T-helper 2 cell (primary cell): Measurements from ENCODE around the gene OPN1MW.
"Not testable (repeated sequence)": the region's sequence is repeated elsewhere in the genome, so short reads cannot be mapped to it uniquely, and the experiment has no call there.

Experiments
- DNase-seq, 5 experiments: peaks; one replicate each; pipeline versions ENCODE4 v3.0.0 to v3.0.0-alpha.2; 2012 to 2022
- total RNA-seq, 2 donors: gene quantifications; one replicate each; lab custom pipeline; 2026; lab: John Stamatoyannopoulos, UW

The OPN1MW gene
- total RNA-seq = 0 reads per million in 2 donors

DNA sequence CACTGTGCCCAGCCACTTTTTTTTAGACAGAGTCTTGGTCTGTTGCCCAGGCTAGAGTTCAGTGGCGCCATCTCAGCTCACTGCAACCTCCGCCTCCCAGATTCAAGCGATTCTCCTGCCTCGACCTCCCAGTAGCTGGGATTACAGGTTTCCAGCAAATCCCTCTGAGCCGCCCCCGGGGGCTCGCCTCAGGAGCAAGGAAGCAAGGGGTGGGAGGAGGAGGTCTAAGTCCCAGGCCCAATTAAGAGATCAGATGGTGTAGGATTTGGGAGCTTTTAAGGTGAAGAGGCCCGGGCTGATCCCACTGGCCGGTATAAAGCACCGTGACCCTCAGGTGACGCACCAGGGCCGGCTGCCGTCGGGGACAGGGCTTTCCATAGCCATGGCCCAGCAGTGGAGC lies at the start of gene OPN1MW:
TSS of gene OPN1MW (plus strand) at position 301 of the 400 bp plus-strand sequence. CDS start at position 383, 82 bp downstream.
- DNase-seq = not testable (repeated sequence)

DNA sequence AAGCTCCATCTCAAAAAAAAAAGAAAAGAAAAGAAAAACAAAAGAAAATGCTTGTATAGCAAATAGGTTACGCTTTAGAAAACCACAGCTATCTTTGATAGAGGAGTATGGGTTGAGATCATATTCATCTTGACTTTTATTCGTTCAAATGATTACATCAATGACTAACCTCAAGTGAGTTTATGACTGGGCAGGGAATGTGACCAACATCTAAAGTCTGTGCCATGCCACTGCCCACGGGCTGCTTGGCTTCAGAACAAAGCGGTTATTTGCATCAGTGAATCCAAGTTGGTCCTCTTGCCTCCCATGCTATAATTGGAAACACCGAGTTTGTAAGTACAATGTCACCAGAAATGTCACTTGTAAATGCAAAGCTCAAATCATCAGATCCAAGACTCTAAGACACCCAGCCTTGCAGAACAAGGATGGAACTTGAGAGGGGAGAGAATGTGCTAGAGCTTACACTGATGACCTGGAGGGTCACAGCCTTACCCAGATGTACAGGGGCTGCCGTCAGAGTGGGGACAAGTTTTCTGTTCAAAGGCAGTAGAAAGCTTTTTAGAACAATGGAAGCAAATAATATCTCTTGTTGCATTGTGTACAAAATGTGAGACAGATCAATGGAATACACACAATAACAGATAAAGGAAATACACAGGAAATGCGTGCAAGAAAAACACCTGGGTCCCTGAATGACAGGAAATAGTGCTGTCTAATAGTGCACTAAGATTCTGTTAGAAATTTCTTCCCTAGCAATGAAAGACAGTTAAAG lies 46.8 kb upstream of the OPN1MW start:
- peak in 2 of 5 experiments; percentile 49 to 74 for DNase-seq

DNA sequence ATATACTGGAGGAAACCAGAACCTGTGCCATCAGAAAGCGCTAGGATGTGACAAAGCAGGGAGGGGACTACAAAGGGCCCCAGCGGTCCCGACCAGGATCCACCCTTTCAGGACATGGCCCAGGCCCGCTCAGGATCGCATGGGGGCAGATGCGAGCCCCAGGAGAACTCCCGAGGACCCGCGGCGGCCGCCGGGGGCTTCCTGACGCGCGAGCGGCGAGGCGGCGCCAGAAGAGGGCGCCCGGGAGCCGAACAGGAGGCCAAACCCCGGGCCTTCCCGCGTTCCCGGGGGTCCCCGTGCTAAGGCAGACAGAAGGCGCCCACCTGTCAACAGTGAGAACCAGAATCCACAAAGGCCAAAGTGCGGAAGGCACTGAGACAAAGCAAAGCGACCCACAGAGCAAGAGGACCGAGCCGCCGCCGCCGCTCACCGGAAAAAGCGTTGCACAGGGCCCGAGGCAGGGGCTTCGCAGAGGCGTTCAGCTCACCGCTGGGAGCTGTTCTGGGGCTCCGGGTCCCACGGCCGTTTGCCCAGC lies 45.7 kb upstream of the OPN1MW start:
- peak; percentile 42 to 68 (median 61) for DNase-seq

DNA sequence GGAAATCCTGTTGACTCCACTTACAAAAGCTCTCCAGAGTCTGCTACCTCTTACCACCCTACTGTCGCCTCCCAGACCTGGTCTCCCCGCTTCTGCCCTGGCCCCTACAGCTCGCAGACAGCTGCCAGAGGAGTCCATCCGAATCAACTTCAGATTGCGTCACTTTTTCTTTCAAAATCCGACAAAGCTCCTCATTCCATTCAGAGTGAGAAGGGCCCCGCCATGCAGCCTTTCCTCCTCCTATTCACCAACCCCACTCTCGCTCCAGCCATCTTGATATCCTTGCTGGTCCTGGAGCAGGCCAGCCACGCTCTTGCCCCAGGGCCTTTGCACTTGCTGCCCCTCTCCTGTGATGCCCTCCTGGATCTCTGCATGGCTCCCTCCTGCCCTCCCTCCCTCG lies 43.5 kb upstream of the OPN1MW start:
- no peak for DNase-seq

DNA sequence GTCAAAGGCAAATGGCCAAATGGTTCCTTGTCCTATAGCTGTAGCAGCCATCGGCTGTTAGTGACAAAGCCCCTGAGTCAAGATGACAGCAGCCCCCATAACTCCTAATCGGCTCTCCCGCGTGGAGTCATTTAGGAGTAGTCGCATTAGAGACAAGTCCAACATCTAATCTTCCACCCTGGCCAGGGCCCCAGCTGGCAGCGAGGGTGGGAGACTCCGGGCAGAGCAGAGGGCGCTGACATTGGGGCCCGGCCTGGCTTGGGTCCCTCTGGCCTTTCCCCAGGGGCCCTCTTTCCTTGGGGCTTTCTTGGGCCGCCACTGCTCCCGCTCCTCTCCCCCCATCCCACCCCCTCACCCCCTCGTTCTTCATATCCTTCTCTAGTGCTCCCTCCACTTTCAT lies 42.2 kb upstream of the OPN1MW start:
- no peak for DNase-seq

DNA sequence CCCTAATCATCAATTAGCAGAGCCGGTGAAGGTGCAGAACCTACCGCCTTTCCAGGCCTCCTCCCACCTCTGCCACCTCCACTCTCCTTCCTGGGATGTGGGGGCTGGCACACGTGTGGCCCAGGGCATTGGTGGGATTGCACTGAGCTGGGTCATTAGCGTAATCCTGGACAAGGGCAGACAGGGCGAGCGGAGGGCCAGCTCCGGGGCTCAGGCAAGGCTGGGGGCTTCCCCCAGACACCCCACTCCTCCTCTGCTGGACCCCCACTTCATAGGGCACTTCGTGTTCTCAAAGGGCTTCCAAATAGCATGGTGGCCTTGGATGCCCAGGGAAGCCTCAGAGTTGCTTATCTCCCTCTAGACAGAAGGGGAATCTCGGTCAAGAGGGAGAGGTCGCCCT lies 41.7 kb upstream of the OPN1MW start:
- DNase-seq = no peak

DNA sequence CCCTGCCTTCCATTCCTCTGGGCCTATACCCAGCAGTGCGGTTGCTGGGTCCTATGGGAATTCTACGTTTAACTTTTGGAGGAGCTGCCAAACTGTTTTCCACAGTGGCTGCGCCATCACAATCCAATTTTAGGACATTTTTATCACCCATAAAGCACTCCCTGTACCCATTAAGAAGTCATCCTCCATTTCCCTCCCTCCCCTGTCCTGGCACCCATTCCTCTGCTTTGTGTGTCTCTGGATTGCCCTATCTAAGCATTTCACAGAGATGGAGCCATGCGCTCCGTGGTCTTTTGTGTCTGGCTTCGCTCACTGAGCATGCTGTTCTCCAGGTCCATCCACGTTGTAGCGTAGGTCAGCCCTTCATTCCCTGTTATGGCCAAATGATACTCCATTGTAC lies 40.0 kb upstream of the OPN1MW start:
- DNase-seq = no peak

DNA sequence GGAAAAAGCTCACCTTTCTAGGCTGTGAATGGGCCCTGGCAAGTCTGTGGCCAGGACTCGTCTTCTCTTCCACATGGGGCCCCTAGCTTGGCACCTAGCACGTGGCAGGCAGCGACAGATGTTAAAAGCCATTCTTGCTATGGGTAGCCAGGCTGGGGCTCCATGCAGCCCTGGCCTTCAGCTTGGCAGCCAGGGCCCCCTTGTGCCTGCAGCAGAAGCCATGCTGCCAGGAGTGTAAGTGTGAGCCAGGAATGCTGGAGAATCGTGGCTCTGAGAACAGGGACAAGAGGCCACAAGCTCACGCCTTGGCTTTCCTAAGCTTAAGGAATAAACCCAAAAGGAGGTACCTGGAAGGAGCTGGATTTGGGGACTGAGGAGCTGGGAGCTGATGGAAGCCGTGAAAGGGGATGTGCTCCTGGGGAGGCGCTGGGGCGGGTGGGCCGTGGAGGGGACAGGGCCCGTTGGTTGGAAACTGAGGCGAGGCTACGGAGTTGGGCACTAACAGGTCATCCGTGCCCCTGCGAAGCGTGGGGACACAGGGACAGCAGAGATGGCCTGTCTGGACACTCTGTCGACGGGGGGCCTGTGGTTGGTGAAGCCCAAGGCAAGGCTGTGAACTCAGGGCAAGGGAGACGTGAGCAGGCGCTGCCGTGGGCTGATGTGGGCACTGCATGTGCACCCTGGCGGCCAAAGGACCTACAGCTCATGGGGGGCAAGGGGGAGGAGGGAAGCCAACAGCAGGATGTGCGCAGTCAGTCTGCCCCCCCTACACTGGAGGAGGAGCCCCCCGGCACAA lies 39.2 kb upstream of the OPN1MW start:
- DNase-seq = no peak

DNA sequence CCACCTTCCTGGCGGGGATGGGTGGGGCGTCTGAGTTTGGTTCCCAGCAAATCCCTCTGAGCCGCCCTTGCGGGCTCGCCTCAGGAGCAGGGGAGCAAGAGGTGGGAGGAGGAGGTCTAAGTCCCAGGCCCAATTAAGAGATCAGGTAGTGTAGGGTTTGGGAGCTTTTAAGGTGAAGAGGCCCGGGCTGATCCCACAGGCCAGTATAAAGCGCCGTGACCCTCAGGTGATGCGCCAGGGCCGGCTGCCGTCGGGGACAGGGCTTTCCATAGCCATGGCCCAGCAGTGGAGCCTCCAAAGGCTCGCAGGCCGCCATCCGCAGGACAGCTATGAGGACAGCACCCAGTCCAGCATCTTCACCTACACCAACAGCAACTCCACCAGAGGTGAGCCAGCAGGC lies 38.4 kb upstream of the OPN1MW start, which contains the start of gene OPN1LW:
TSS of gene OPN1LW (plus strand) at position 234 of the 400 bp plus-strand sequence. CDS start at position 275, 41 bp downstream.
- DNase-seq = not testable (repeated sequence)

DNA sequence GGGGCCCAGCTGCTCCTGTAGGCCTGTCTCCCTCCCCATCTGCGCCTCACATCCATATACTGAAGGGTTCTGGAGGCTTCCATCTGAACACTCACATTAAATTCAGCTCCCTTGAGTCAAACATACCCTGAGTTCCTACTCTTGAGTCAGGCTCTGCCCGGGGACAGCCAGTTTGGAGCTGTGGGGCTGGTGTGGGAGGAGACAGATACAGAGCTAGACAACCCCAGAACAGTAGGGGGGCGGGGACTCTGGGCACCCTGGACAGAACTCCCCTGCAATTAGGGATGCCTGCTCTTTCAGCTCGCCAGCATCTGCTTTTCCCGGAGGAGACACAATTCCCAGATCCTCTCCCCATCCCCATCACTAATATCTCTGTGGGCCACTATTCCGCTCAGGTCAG lies 31.4 kb upstream of the OPN1MW start:
- not testable (repeated sequence) for DNase-seq

DNA sequence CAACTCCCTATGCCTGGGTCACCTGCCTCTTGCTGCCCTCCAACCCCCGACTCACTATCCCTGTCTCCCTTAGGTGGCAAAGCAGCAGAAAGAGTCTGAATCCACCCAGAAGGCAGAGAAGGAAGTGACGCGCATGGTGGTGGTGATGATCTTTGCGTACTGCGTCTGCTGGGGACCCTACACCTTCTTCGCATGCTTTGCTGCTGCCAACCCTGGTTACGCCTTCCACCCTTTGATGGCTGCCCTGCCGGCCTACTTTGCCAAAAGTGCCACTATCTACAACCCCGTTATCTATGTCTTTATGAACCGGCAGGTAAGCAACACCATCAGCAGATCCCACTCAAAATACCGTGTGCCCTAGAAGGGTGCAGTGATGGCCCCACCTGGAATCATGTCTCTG lies 26.2 kb upstream of the OPN1MW start:
- DNase-seq = not testable (repeated sequence)

DNA sequence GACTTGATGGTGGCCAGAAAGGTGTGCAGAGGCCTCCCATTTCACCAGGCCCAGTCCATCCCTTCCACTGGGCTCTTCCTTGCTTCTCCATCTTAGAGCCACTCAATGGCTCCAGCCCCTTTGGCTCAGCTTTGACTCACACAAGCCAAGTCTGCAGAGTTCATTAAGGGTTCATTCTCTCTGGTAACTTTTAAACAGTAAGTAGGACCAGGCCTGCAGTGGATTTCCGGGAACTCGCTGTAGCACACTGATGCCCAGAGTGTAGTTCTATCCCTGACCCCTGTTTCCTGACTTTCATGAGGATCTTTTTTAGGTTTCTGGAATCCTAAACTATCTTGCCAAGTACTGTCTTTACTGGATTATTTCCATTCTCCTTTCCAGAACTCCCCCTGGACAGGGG lies 25.2 kb upstream of the OPN1MW start:
- DNase-seq = not testable (repeated sequence)

DNA sequence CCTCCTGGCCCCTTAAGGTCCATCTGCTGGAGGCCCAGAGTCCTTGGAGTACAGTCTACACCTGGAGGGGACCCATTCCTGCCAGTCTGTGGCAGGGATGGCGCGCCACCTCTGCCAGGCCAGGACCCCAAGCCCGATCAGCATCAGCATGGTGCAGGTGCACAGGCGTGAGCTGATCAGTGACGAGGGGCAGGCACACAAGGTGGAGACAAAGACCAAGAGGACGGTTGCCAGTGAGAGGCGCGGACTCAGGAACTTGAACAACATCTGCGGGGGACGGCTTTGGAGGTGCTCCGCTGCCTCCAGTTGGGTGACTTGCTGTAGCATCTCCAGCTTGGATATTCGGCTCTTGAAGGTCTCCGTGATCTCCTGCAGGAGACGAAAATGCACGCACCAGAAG lies 23.1 kb upstream of the OPN1MW start:
- not testable (repeated sequence) for DNase-seq

DNA sequence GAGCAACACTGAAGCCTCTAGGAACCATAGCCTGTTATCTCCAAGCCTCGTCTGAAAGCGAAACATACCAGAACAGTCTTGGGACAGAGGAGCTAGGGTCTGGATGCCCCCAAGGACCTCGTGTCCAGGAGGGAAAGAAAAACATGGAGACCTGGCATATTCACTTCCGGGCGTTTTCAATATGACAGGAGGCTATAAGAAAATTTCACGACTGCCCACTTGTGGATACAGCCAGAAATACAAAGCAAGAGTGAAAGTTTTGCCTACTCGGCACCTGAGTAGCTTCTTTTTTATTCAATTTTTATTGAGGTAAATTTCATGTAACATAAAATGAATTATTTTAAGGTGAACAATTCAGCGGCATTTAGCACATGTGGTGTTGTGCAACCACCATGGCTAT lies 17.5 kb upstream of the OPN1MW start:
- DNase-seq = not testable (repeated sequence)

DNA sequence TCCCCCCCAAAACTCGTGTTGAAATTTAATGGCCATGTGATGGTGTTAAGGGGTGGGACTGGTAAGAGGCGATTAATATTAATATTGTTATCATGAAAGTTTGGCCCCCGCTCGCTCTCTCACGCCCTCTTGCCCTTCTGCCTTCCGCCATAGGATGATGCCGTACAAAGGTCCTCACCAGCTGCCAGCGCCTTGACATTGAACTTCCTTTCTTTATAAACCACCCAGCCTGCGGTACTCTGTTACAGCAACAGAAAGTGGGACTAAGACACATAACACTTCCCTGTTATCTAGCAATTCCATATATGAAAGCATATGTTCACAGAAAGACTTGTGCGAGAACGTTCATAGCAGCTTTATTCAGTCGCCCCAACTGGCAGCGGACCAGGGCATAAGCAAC lies 14.0 kb upstream of the OPN1MW start:
- DNase-seq = not testable (repeated sequence)

DNA sequence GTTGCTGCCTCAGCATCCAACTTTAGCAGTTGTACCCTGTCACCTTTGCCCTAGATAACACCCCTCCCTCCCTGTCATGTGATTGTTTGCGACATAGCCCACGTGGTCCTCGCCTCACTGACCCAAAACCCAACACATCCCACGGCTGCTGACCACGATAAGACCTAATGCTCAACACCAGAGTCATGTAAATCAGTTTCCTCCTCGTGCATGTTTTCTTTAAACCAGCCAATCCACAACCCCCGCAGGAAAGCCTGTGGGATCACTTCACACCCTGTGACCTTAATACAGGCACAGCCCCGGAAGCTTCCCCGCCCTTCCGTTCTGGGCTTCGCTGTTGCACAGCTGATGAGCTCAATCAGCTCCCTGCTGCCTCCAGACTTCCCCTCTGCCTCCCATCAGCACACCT lies 9.9 kb upstream of the OPN1MW start:
- not testable (repeated sequence) for DNase-seq

DNA sequence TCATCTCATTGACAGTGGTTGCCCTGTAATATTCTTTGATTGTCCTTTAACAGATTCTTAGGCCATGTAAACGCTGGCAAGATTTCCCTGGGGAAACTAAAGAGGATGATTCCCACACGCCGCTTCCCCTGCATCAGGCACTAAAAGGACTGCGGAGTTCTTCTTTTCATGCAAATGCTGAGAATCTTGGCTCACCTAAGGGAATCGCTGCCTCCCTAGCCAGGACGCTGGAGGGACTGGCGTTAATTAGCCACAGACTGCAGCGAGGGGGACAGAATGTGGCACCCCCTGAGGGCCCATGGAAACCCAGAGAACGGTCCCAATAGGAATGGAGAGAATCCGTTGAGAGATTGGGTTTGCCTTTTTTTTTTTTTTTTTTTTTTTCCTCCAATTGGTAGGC lies 8.0 kb upstream of the OPN1MW start:
- not testable (repeated sequence) for DNase-seq

DNA sequence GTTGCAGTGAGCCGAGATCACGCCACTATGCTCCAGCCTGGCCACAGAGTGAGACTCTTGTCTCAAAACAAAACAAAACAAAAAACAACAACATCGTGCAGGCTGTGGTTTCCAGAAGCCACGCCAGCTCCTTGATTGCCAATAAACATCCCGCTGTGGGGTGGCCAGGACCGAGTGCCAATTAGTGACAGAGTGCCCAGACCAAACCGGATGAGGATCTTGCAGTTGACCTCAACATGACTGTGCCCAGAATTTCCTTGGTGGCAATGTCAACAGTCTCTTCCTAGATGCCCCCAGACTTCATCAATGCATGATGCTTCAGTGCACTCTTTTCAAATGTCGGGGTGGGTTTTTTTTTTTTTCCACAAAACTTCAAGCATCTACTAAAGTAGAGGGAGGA lies 1.4 kb downstream of the OPN1MW start:
- DNase-seq = not testable (repeated sequence)

DNA sequence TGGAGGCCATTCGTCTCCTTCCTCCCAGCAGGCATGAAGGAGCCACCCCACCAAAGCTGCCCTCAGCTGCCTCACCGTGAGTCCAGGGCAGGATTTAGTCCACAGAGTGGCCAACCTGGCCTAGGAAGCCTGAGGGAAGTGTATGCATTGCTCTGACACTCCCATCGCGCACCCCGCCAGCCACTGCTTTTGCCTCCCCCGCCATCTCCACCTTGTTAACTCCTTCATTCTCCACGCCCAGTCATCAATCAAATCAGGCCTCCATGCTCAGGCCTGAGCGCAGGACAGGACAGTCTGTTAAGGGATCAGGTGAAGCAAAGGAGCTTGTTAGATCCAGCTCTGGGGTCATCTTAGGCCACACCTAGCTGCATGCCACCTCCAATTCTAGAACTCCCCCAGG lies 10.4 kb downstream of the OPN1MW start:
- not testable (repeated sequence) for DNase-seq

DNA sequence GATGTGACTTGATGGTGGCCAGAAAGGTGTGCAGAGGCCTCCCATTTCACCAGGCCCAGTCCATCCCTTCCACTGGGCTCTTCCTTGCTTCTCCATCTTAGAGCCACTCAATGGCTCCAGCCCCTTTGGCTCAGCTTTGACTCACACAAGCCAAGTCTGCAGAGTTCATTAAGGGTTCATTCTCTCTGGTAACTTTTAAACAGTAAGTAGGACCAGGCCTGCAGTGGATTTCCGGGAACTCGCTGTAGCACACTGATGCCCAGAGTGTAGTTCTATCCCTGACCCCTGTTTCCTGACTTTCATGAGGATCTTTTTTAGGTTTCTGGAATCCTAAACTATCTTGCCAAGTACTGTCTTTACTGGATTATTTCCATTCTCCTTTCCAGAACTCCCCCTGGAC lies 11.9 kb downstream of the OPN1MW start:
- not testable (repeated sequence) for DNase-seq

DNA sequence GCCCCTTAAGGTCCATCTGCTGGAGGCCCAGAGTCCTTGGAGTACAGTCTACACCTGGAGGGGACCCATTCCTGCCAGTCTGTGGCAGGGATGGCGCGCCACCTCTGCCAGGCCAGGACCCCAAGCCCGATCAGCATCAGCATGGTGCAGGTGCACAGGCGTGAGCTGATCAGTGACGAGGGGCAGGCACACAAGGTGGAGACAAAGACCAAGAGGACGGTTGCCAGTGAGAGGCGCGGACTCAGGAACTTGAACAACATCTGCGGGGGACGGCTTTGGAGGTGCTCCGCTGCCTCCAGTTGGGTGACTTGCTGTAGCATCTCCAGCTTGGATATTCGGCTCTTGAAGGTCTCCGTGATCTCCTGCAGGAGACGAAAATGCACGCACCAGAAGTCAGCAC lies 14.1 kb downstream of the OPN1MW start:
- DNase-seq = not testable (repeated sequence)

DNA sequence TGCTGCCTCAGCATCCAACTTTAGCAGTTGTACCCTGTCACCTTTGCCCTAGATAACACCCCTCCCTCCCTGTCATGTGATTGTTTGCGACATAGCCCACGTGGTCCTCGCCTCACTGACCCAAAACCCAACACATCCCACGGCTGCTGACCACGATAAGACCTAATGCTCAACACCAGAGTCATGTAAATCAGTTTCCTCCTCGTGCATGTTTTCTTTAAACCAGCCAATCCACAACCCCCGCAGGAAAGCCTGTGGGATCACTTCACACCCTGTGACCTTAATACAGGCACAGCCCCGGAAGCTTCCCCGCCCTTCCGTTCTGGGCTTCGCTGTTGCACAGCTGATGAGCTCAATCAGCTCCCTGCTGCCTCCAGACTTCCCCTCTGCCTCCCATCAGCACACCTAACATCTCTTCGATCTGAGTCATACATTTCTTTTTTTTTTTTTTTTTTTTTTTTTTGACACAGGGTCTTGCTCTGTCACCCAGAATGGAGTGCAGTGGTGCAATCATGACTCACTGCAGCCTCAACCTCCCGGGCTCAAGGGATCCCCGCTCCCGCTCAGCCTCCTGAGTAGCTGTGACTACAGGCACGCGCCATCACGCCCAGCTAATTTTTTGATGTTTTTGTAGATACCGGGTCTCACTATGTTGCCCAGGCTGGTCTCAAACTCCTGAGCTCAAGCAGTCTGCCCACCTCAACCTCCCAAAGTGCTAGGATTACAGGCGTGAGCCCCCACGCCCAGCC lies 27.4 kb downstream of the OPN1MW start:
- peak in 1 of 5 experiments; percentile 0 for DNase-seq

DNA sequence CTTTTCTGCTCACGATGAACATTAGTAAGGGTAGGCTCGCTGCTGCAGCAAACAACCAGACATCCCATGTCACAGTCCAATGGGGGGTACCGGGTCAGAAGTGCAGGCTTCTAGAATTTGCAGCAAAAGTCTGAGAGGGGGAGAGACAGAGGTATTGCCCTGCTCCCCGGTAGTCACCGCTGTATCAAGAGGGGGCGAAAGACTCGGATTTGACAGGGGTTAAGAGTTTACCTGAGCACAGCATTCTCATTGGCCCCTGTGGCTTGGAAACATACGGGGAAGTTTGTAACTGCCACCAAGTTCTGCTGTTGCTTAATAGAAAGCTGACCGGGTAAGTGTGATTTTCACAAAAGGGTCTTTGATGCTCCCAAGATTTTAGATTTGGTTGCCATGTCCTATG lies 28.7 kb downstream of the OPN1MW start:
- not testable (repeated sequence) for DNase-seq
